Ramos (cell line): Measurements from ENCODE around the gene GLA.

ENCODE experiments used
- in situ Hi-C: fragments of 300-500 bp; cut with MboI; formaldehyde crosslinking; loops from one replicate; pipeline ENCODE4 v1.14.3; 2022; ENCODE audit warnings: low sequenced_read_pairs; ENCODE audit not compliant: unreplicated experiment

GLA gene

DNA sequence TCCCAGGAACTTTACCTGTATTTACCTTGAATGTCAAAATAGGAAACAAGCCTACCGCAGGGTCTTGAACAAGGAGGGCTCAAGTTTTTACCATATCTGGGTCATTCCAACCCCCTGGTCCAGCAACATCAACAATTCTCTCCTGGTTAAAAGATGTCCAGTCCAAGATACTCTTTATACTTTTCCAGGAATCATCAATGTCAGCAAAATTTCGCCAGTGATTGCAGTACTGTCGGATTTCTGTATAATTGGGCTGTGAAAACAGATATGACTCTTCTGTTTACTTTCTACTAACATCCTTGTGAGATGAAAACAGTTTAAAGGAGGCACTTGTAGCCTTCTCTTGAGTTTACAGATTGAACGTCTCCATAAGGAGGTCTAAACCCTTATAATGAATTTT, 9.0 kb downstream of the GLA start:
- in situ Hi-C loops = no loop called here

DNA sequence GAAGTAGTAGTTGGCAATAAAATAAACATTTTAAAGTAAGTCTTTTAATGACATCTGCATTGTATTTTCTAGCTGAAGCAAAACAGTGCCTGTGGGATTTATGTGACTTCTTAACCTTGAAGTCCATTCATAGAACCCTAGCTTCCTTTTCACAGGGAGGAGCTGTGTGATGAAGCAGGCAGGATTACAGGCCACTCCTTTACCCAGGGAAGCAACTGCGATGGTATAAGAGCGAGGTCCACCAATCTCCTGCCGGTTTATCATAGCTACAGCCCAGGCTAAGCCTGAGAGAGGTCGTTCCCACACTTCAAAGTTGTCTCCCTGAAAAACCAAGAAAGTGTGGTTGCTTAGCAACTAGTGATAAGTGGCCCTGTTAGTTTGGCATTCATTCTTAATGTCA, 9.9 kb downstream of the GLA start:
- in situ Hi-C loops = no loop called here

DNA sequence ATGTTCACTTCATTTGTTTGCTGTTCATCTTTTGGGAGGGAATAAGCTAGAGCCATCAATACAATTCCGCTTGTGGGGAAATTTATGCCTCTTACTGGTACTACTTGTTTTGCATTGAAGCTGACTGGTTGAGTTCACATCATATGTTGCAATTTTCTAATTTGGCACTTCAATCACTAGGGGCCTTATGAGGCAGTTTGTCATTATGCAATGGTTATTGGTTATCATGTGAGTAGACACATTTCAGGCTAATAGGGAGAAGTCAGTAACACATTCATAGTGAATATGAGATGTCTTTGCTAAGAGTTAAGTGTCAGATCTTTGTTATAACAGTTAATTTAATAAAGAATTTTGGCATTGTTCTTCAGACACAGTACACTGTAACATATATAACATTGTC, 11.9 kb downstream of the GLA start:
- in situ Hi-C loops = no loop called here

DNA sequence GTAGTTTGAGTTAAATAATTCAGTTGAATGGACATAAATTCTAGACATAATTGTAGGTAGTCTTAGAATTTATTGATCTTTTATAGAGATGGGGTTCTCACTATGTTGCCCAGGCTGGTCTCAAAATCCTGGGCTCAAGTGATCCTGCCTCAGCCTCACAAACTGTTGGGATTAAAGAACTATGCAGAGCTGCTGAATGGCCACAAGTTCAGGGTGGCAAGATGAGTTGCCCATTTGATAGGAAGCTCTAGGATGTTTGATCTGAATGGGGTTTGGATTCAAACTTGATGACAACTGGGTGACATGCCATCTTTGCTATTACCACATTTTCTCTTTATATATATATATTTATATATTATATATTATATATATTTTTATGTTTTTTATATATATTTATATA, 13.4 kb downstream of the GLA start:
- in situ Hi-C loops = no loop called here

DNA sequence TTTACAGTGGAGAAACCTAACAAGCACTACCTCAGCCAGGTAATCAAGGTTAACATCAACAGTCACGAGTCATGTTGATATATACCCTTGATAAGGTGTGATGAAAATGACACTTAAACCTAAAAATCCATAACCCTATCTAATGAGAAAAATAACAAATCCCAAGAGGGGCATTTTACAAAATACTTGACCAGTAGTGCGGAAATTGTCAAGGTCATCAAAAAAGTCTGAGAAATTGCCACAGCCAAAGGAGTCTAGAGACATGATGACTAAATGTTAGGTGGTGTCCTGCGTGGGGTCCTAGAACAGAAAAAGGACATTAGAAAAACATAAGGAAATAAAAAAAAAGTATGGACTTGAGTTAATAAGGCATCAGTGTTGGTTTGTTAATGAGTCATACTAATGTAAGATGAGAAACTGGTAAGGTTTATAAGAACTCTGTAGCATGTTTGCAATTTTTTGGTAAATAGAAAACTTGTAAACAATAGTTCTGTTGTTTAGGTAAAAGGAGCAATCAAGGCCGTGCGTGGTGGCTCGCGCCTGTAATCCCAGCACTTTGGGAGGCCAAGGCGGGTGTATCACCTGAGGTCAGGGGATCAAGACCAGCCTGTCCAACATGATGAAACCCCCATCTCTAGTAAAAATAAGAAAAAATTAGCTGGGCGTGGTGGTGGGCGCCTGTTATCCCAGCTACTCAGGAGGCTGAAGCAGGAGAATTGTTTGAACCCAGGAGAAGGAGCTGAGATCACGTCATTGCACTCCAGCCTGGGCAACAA, 14.0 kb downstream of the GLA start:
- in situ Hi-C loops = no loop called here

DNA sequence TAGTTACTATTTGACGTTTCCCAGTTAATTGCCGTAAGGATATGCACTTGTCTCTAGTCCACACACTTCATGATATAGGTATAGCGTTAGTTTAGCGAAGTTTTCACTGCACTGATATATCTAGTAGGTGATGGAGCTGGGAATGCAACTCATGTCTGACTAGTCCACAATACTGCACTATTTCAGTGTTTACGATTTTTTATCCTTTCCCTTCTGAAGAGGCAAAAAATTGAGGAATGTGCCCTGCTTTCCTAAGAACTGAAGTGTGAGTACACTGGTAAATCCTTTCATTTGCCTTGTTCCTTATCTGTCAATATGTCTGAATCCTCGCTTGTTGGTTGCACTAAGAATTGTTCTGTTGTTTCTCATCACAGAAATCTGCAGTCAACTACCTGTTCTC, 15.9 kb downstream of the GLA start:
- in situ Hi-C loops = no loop called here

DNA sequence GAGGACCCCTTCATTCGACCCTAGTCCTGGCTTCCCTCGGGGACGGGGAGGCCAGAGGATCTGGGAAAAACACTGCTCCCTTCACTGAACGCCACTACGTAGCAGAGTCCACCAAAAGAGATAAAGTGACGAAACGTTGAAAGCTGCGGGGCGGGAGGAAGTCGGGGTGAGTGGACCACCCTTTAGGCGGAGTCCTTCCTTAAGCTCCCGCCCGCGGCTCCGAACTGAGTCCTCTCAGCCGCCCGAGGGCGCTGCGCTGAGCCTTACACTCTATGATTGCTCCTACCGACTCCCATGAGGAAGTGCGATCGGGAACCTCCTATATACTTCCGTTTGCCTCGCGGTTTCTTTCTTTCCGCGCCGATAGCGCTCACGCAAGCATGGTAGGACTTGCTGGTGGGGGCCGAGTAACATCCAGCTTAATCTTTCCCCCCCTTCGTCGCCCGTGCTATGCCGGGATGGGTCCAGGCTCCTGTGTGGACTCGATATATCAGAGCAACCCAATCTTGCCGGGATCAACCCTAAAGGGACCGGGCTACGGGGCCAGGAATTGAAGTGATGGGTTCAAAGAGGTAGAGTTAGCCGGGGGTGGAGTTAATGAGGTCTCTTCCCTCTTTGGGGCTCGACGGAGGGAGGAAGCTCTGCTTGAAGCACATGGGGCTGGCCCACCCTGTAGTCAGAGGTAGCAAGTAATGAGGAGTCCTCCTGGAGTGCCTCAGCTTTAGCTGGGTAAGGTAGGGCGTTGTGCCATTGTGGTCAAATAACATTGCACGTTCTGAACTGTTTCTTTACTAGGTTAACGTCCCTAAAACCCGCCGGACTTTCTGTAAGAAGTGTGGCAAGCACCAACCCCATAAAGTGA, 16.8 kb downstream of the GLA start, which contains the start of gene RPL36A:
RPL36A (plus strand) TSS at position 348 of the 862 bp plus-strand sequence; CDS start at position 381, 33 bp downstream.
- in situ Hi-C loops = no loop called here

DNA sequence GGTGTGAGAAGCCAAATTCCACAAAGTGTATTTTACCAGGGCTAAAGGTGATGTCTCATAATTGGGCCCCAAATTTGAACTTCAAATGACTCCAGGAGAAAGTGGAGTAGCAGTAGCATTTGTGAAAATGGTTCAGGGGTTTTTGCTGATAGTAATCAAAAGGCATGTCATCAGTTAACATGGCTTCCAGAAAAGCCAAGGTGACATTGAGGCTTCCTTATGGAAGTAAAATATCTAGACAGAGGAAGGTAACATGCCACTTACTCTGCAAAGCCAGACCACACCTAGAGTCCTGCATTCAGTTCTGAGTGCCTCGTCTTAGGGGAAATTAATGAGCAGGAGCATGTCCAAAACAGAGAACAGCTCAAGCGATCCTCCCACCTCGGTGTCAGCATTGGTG, 19.1 kb downstream of the GLA start:
- in situ Hi-C loops = no loop called here

DNA sequence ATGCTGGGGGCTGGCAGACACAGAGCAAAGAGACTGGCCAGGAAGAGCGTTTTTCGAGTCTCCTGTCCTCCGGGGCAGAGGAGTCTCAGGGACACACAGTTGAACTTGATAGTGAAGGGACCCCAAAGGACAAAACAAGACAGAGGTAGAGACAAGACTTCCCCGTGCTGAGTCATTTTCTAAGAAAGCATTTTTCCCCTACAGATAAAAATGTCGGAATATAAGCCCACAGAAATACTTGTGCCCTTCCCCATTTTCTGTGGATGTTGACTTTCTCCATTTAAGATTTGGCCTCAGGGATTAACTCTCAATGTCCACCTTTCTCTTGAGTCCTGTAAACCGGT, 21.2 kb downstream of the GLA start:
- in situ Hi-C loops = no loop called here

DNA sequence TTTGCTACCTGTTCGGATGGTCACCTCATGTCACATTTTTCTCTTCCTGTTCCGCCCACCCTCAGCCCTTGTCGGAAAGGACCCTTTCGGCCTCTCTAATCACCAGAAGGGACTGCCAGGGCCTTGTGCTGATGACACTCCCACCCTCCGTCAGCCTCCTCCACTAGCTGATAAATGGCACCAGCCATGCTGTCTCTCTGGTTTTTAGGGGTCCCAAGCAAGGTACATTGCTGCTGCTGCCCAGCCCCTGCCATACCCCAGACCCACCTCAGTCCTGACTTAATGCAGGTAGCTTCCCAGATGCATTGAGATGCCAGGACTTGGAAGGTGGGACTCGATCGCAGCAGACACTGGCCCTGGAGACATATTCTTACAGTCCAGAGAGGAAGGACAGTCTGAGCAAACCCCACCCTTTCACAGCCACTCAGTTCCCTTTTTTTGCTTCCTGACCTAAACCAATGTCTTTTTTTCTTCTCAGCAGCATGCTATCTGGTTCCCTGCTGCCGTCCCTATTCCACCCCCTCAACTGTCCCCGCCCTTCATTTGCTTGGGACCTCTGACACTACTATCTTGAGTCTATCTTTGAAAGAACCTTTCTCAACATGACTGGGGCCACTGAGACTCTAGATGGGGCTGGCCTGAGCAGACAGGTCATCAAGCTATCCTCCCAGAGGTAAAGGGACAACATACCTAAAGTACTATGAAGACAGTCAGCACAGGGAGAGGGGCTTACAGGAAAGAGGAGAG, 21.8 kb downstream of the GLA start, which contains the start of gene BTK:
BTK (minus strand) TSS at position 397 of the 747 bp plus-strand sequence. CDS start 10,907 bp downstream, outside the sequence.
- in situ Hi-C loops = no loop called here

DNA sequence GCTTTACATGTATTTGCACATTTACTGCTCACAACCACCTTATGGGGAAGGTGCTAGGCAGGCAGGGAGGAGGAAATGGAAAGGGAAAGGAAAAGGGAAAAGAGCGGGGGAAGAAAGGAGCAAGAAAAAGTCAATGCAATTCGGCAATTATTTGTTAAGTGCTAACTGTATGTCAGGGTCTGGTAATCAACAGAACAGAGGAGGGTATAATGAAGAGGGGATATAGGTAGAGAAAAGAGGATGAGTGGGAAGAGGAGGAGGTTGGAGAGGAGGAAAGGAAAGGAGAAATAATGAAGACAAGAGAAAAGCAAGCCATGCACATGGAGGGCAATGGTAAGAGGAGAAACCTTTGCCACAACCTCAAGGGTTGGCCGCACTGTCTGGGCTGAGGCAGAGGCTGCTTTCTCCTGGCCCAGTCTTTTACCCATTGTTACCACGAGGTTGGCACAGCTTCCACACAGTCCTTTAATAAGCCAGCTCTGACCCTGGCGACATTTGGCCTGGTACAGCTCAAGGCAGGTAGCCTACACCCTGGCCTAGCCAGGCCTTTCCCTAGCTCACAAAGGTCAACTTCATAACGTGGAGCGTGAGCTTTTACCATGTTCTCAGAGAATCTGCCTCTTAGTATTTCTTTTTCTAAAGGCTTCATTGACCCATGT, 22.6 kb downstream of the GLA start:
- in situ Hi-C loops = no loop called here

DNA sequence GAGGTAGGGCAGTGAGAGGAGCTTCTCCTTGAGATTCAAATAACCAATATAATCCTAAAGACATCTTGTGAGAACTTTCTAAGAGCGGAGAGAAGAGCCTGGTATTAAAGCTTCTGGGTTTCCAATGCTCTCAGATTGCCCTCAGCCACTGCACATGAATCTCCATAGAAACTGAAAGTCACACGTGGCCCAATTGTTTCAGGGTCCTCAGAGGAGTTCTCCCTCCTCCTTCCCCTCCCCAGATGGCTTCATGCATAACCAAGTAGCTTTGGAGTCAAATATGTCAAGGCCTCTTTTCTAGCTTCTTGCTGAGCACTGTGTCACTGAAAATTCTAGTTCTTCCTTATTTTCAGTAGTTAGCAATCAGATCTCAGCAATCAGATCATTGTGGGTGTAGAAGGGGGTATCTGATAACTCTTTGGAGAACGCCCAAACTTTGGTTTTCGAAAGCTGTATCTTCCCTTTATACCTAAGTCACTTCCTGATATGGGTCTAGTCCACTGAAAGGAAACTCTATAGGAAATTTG, 24.0 kb downstream of the GLA start:
- in situ Hi-C loops = no loop called here

DNA sequence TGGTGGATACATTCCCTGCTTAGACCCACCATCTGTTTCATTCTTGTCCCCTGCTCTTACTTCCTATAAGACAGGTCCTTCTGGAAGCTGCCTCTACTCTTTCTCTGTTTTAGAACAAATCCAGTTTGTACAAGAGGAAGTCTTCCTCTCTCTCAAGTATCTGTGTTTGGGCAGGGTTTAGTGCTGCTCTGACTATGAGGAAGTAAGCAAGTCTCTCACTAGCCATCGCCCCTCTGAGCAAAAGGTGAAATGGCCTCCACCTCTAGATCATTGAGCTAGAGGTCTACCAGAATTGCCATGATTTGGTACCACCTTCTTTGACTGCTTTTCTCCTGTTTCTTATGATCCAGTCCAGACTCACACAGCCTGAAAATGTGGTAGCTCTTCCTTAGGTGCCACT, 30.2 kb downstream of the GLA start:
- in situ Hi-C loops = no loop called here

DNA sequence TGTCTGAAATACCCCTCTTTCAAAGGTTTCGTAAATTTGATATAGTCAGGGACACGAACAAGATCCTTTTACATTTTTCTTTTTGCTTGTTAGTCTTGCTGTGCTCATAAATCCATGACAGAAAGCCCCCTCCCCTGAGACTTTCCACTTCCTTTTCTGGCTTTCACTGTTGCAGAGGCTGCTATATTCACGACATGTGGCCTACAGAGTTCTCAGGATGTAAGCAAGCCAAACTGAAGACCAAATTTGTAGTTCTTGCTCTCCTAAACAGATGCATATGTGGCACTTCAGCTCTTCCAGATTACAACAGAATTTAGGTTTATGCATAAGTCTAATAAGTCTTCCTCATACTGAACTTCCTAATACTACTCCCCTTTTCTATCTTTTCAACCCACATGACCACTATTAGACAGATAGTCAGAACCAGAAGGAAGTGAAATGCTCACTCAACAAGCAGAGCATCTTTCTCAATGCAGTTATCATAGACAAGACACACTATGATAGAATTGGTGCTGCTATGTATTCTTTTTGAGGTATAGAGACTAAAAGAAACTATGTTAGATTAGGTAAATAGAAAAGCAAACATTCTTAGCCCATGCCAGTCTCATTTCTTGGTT, 36.7 kb downstream of the GLA start:
- in situ Hi-C loops = no loop called here

DNA sequence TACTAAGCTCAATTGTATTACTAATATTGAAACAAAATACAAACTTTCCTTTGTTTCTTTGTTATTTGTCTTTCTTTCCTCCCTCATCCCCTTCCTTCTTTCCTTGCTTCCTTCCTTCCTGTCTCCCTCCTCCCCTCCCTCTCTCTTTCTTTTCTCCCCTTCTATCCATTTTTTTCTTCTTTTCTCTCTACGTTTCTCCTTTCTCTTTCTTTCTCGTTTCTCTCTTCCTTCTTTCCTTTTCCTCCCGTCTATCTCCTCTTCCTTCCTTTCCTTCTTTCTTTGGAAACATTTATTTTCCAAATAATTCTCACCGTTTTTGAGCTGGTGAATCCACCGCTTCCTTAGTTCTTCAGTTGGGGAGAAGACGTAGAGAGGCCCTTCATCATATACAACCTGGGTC, 38.0 kb downstream of the GLA start:
- in situ Hi-C loops = no loop called here

DNA sequence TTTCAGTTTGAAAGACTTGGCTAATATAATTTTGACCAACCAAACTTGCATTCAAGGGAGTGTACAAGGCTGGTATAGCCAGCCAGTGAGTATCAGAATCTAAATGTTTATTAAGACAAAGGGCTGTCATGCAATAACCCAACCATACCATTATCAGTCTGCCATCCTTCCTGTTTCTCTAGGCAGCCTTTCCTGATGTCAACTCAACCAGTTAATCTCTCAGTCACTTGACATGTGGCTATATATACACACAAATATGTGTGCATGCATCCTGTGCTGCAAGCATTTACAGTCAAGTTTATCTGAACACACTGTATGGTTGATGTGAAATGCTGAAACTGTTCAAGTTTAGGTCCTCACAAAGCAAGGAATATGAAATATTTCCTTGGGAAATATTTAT, 38.9 kb downstream of the GLA start:
- in situ Hi-C loops = no loop called here

DNA sequence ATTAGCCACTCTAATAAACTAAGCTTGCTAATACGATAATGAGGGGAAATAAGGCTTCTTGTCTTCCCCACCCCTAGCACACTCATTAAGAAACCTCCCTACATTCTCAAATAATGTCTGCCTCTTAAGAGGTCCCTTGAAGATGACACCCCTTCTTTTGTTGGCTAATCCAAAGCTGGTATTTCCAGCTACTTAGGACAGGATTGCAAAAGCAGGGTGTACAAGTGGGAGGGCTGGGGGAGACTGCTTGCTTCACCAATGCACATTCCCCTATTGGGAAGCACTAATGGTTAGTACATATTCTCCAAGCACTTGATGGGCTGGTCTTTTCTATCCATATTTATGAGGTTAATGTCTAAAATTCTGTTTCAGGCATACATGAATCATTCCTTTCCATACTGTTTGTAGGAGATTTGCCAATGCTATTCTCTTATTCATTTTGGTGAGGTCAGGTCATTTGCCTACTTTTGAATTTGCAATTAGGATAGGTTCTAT, 42.4 kb downstream of the GLA start:
- in situ Hi-C loops = no loop called here

DNA sequence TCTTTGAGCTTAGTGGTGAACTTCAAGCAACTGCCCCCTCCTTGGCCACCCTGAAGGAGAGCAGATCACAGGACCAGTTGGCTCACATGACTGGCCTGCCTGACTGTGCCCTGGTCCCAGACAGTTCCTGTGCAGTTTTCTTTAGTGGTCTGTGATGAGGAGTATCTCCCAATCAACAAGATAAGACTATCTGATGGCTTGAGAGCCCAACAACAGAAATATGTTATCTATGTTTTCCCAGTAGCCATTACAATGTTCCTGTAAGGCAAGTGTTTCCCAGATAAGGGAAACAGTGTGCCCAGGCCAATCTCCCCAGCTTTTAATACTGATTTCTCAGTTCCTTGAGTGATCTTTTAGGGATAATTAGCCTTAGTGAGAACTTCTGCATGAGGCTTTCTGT, 45.0 kb downstream of the GLA start:
- in situ Hi-C loops = no loop called here

DNA sequence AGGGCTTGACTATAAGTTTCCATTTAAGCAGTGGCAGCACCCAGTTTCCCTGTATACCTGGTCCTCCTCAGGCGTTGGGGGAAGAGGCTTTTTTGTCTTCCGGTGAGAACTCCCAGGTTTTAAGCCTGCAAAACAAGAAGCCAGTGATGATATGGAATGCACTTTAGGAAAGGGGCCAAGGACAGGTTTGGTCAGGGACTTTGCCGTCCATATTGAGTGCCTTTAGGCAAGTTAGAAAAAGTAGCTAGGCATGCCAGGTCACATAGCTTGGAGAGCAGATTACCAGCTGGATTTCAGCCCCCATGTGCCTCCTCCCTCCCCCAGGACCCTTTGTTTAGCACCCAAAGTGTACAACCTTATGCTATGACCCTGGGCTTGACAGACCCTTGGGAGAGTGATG, 45.6 kb downstream of the GLA start:
- in situ Hi-C loops = no loop called here
